GM18867 (cell line): Measurements from ENCODE around the gene TUBB2A.
"Not testable (repeated sequence)": the region's sequence is repeated elsewhere in the genome, so short reads cannot be mapped to it uniquely, and the experiment has no call there.

ENCODE experiments used
- ATAC-seq: cut with Tn5 transposase; IDR thresholded peaks from one replicate; pipeline ENCODE4 v1.9.1; 2021; ENCODE audit warnings: mild to moderate bottlenecking, moderate library complexity; ENCODE audit not compliant: unreplicated experiment

TUBB2A gene

GRCh38 chr6:3157131-3157933, at the start of gene TUBB2A:
TSS of gene TUBB2A (minus strand) at chr6:3157544. CDS start at chr6:3157463, 81 bp downstream.
- peak; percentile 82 for ATAC-seq

GRCh38 chr6:3206339-3207015, 49.1 kb upstream of the TUBB2A start:
- ATAC-seq, result no peak

- ATAC-seq, result no peak
Measured at GRCh38 chr6:3205913-3206312, 48.6 kb upstream of the TUBB2A start.

GRCh38 chr6:3204921-3205320, 47.6 kb upstream of the TUBB2A start:
- ATAC-seq, result no peak

- no peak for ATAC-seq
Measured at GRCh38 chr6:3202999-3203696, 45.8 kb upstream of the TUBB2A start.

GRCh38 chr6:3201388-3201787, 44.0 kb upstream of the TUBB2A start:
- ATAC-seq, result no peak

GRCh38 chr6:3200682-3201081, 43.3 kb upstream of the TUBB2A start:
- no peak for ATAC-seq

GRCh38 chr6:3199382-3199781, 42.0 kb upstream of the TUBB2A start:
- no peak for ATAC-seq

- not testable (repeated sequence) for ATAC-seq
Measured at GRCh38 chr6:3197734-3198133, 40.4 kb upstream of the TUBB2A start.

GRCh38 chr6:3196770-3197169, 39.4 kb upstream of the TUBB2A start:
- ATAC-seq, result no peak

GRCh38 chr6:3195695-3196497, 38.6 kb upstream of the TUBB2A start:
- no peak for ATAC-seq

- no peak for ATAC-seq
Measured at GRCh38 chr6:3195420-3195694, 38.0 kb upstream of the TUBB2A start.

- no peak for ATAC-seq
Measured at GRCh38 chr6:3194535-3195419, 37.4 kb upstream of the TUBB2A start.

- no peak for ATAC-seq
Measured at GRCh38 chr6:3193102-3193849, 35.9 kb upstream of the TUBB2A start.

- ATAC-seq, result no peak
Measured at GRCh38 chr6:3190779-3191178, 33.4 kb upstream of the TUBB2A start.

GRCh38 chr6:3190056-3190455, 32.7 kb upstream of the TUBB2A start:
- no peak for ATAC-seq

- not testable (repeated sequence) for ATAC-seq
Measured at GRCh38 chr6:3189192-3189591, 31.8 kb upstream of the TUBB2A start.

GRCh38 chr6:3188262-3188661, 30.9 kb upstream of the TUBB2A start:
- ATAC-seq, result no peak

GRCh38 chr6:3186974-3187382, 29.6 kb upstream of the TUBB2A start:
- ATAC-seq, result no peak
